HFF-Myc (cell line): Measurements from ENCODE around the gene PLCL1.

Source experiments
- DNase-seq: peaks from one replicate; pipeline ENCODE4 v3.0.0-alpha.2; 2011; ENCODE audit warnings: low read depth; ENCODE audit errors: extremely low read depth
- H3K4me3 ChIP-seq: replicated peaks from 2 replicates; pipeline ENCODE4 v1.5.1; 2011; ENCODE audit warnings: low read depth, mild to moderate bottlenecking, control low read depth, low read length
- CTCF ChIP-seq: IDR thresholded peaks from 2 replicates; pipeline ENCODE4 v1.5.1; 2012; ENCODE audit warnings: mild to moderate bottlenecking, low read depth, low read length, control low read depth; ENCODE audit errors: missing control alignments

PLCL1 gene

DNA sequence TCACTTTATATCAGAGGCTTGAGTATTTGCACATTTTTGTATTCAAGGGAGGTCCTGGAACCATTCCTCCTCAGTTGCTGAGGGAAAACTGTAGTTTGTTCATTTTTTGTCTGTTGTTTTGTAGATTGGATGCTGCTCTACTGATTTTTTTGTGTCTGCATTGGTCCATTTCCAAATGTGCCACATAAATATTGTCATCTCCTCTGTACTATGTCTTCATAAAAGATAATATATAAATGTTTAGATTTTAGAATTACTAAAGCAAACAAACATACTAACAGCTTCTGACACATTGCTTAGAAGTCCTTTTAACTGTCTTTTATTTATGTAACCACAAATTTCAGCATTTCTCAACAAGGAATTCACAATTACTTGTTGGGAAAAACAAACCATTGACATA, 356.8 kb downstream of the PLCL1 start:
- H3K4me3 ChIP-seq, result no peak overlapping the region
- TF ChIP-seq CTCF, result no peak
- DNase-seq, result no peak

GRCh38 chr2:198162276-198162675, 357.9 kb downstream of the PLCL1 start:
- TF ChIP-seq CTCF, result no peak
- DNase-seq, result no peak

DNA sequence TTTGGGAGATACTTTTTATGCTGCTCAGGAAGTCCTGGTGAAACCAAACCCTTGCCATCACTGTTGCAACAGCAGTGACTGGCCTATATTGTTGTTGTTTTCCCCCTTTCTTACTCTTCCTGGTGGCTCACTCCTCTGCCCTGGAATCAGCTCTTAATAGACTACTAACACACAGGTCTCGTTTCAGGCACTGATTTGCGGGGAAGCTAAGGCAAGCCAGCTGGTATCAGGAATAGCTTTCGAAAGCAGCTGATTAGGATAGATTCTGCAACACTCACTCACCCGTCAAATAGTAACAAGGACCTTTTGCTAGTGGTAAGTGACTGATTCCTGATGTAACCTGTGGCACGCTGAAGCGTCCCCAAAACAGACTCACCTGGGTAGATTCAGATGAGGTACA, 360.4 kb downstream of the PLCL1 start:
- DNase-seq, result no peak
- TF ChIP-seq CTCF, result no peak
- no peak overlapping the region for H3K4me3 ChIP-seq

More at GRCh38 chr2:198162276-198162675, 357.9 kb downstream of the PLCL1 start:
- H3K4me3 ChIP-seq, result no peak overlapping the region

- no peak overlapping the region for H3K4me3 ChIP-seq
- no peak for TF ChIP-seq CTCF
- no peak for DNase-seq
These were observed 360.9 kb downstream of the PLCL1 start for GRCh38 chr2:198165289-198165688.

DNA sequence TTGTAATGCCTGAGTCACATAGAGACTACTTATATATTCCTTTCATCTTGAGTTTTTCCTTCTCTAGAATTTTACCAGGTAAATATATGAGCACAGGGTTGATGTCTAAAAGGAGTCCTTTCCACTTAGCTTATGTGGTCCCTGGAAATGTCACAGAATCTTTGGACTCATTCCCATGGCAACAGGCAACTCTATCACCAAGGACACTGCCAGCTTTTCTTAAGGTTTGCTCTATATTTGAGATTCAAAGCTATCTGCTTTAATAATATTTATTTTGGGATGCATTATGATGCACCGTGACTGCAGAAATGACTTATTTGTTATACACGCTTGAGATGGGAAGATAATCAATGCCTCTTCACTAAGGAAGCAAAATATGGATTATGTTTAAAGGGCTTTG, 363.0 kb downstream of the PLCL1 start:
- no peak for DNase-seq
- no peak overlapping the region for H3K4me3 ChIP-seq
- TF ChIP-seq CTCF, result no peak

- H3K4me3 ChIP-seq, result no peak overlapping the region
- no peak for TF ChIP-seq CTCF
- DNase-seq, result no peak
These were observed 364.3 kb downstream of the PLCL1 start for GRCh38 chr2:198168651-198169050.

DNA sequence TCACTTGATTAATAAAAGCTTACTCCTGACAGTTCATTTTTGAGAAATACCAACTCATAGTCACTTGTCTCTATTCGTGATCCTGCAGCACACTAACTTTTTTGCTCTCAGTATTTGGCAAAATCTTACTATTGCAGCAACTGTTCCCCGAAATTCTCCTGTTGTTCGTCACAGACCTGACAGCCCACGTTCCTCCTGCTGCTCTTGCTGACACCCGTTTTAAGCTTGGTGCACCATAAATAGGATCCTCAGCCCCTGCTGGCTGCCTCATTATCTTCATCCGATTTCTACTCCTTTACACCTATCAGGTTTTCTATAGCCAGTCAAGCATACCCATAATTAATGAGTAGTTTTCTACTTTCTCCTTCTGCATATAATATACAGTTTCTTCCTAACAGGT, 368.8 kb downstream of the PLCL1 start:
- DNase-seq, result no peak

More for the DNA sequence above, 368.8 kb downstream of the PLCL1 start:
- no peak overlapping the region for H3K4me3 ChIP-seq
- no peak for TF ChIP-seq CTCF
